Measurements from ENCODE around the gene CCL5. TPM values are rescaled to one million over a fixed set of nuclear protein-coding genes. Genes with fewer than 3 reads are reported as not detected.

The CCL5 gene
- total and polyA plus RNA-seq, 10 of the 15 experiments (the other 5 are each of a cell fraction or from before 2014, with no cell fraction given), result 45.7 to 186 (median 90.8) TPM

- Histone ChIP-seq H3K27ac (ENCODE audit: control insufficient read depth, insufficient read depth) (no peak overlapping the region), H3K9ac (ENCODE audit: control insufficient read depth, insufficient read depth, low read length) (no peak overlapping the region), H4K20me1 (ENCODE audit: control insufficient read depth, insufficient read depth) (no peaks in the 10 kb centered on the region), H3K4me2 (ENCODE audit: control insufficient read depth, insufficient read depth) (no peak overlapping the region), H3K36me3 (ENCODE audit: control insufficient read depth in 2 of 2, insufficient read depth in 2 of 2, low read length in 1 of 2) (no peaks in the 10 kb centered on the region), H3K4me3 (no peak overlapping the region), H3K4me1 (ENCODE audit: control insufficient read depth, insufficient read depth, low read length) (no peaks in the 10 kb centered on the region), H3K9me3 (replicated peaks; ENCODE audit: control insufficient read depth, insufficient read depth, low read length) (no peaks in the 10 kb centered on the region), H3K27me3 (replicated peaks in 1 of 2; ENCODE audit: control insufficient read depth in 2 of 2, insufficient read depth in 2 of 2, low read length in 1 of 2) (no peaks in the 10 kb centered on the region), H3K79me2 (ENCODE audit: control insufficient read depth, insufficient read depth, low read length) (no peaks in the 10 kb centered on the region), H2AFZ (ENCODE audit: control insufficient read depth, low read depth, low read length) (no peak overlapping the region)
- SMC1A ChIA-PET (ENCODE audit: uncharacterized antibody, unreplicated experiment), result interaction anchor here (0.8 to 1.8 kb wide), 3 partner anchors 15 to 87 kb away, joined by 3 to 5 read pairs (median 4); partner anchors contain the start of gene LYZL6
- 100% methylated on average over 2 of the region's 2 CpGs for WGBS (ENCODE audit: insufficient coverage, insufficient replicate concordance, low lambda C conversion rate, missing lambda C conversion rate)
- intact Hi-C loops (cut with micrococcal nuclease; ENCODE audit: unreplicated experiment) (no loop called here), in situ Hi-C loops (cut with MboI) (no loop called here)
- CTCF ChIA-PET, result interaction anchor here (1.1 kb wide), 1 partner anchor 32 kb away, joined by 3 read pairs; no protein-coding TSS in a partner anchor
- RAD21 ChIA-PET (ENCODE audit: unreplicated experiment), result no interaction called here
- no TSS peak for BruUV-seq (replicated peaks)
- POLR2A ChIA-PET, result no interaction called here
- FAIRE-seq (no peak), DNase-seq (ENCODE audit: low read depth, low spot score) (no peak), ATAC-seq (no peak)
- TF ChIP-seq RBBP5 (conservative IDR thresholded peaks at IDR 0.05) (no peak), CBX3 (IDR thresholded peaks at IDR 0.05; ENCODE audit: borderline replicate concordance, low read depth) (no peak), RELB (IDR thresholded peaks at IDR 0.05; ENCODE audit: low read depth) (no peak), CEBPB (IDR thresholded peaks at IDR 0.05; ENCODE audit: borderline replicate concordance in 1 of 2, low read depth in 2 of 2, low read length in 2 of 2) (no peak), TCF3 (IDR thresholded peaks at IDR 0.05; ENCODE audit: borderline replicate concordance, insufficient read depth, low read depth, low read length) (no peak), SIN3A (IDR thresholded peaks at IDR 0.05; ENCODE audit: low read depth, low read length) (no peak), FOXM1 (IDR thresholded peaks at IDR 0.05; ENCODE audit: low read depth, low read length) (no peak), ZBTB33 (IDR thresholded peaks at IDR 0.05) (no peak), BCLAF1 (IDR thresholded peaks at IDR 0.05) (no peak), TBL1XR1 (IDR thresholded peaks at IDR 0.05; ENCODE audit: low read depth, low read length) (no peak), EP300 (IDR thresholded peaks at IDR 0.05; ENCODE audit: borderline replicate concordance in 1 of 2, control insufficient read depth in 1 of 2, low read depth in 2 of 2, low read length in 2 of 2) (no peak), CHD2 (IDR thresholded peaks at IDR 0.05; ENCODE audit: borderline replicate concordance, low read depth, low read length) (no peak), YBX1 (IDR thresholded peaks at IDR 0.05) (no peak), NFYB (IDR thresholded peaks at IDR 0.05; ENCODE audit: insufficient read depth, low read depth, low read length) (no peak)
These were observed 23.6 kb downstream of the CCL5 start for GRCh38 chr17:35856603-35857002.

All from GM12878 (cell line).